GM12872 (cell line): ENCODE measurements around the gene ECM1.

Experiments used
- TF ChIP-seq, protein P1 (sequence below): IDR thresholded peaks from 3 replicates; pipeline ENCODE4 v1.5.1; 2011; ENCODE audit warnings: low read depth, mild to moderate bottlenecking, low read length, moderate library complexity; ENCODE audit not compliant: insufficient read depth

The ECM1 gene

GRCh38 chr1:150486966-150487762 is 20.7 kb upstream of the ECM1 start, which contains the start of gene TARS2:
TSS of gene TARS2 (plus strand) at chr1:150487419. CDS start at chr1:150487451, 32 bp downstream.
- TF ChIP-seq, protein P1, sequence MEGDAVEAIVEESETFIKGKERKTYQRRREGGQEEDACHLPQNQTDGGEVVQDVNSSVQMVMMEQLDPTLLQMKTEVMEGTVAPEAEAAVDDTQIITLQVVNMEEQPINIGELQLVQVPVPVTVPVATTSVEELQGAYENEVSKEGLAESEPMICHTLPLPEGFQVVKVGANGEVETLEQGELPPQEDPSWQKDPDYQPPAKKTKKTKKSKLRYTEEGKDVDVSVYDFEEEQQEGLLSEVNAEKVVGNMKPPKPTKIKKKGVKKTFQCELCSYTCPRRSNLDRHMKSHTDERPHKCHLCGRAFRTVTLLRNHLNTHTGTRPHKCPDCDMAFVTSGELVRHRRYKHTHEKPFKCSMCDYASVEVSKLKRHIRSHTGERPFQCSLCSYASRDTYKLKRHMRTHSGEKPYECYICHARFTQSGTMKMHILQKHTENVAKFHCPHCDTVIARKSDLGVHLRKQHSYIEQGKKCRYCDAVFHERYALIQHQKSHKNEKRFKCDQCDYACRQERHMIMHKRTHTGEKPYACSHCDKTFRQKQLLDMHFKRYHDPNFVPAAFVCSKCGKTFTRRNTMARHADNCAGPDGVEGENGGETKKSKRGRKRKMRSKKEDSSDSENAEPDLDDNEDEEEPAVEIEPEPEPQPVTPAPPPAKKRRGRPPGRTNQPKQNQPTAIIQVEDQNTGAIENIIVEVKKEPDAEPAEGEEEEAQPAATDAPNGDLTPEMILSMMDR = no peak

DNA sequence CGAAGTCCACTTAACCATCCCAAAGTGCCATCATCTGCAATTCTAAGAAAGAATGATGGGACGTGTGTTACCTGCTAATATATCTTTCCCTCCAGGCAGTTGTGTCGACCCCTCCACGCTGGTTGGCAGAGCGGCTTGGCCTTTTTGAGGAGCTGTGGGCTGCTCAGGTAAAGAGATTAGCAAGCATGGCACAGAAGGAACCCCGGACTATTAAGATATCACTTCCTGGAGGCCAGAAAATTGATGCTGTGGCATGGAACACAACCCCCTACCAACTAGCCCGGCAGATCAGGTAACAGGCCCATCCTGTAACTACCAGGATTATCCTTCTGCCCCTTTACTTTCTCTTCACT is 20.2 kb upstream of the ECM1 start:
- TF ChIP-seq, protein P1 = no peak

DNA sequence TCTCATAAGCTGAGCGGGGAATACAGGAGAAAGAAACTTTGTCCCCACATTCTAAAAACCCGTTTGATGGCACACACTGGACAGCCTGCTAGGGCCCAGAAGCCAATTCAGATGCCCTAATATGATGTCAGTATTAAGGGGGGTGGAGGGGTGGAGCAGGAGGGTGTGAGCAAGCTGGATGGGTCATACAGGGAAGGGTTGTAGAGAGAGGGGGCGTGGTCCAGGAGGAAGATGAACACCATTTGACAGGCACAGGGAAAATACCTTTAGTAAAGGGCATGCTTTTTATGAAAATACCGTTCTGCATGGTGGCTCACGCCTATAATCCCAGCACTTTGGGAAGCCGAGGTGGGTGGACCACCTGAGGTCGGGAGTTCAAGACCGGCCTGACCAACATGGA is 14.7 kb upstream of the ECM1 start:
- TF ChIP-seq, protein P1 = no peak

DNA sequence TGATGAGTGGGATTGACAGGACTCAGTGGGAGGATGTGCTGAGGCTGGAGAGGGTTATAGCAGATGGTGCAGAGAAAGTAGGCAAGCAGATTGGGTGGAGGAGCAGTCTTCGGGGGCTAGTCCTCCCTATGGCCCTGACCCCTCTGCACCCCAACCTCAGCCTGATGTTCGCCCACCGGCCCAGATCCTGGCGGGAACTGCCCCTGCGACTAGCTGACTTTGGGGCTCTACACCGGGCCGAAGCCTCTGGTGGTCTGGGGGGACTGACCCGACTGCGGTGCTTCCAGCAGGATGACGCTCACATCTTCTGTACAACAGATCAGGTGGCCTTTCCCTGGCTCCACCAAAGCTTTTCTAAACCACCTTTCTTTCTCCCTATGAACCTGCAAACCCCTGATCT is 9.6 kb upstream of the ECM1 start:
- TF ChIP-seq, protein P1 = no peak

- TF ChIP-seq, protein P1 = no peak
These were observed 2.5 kb upstream of the ECM1 start for GRCh38 chr1:150505431-150505830.

- TF ChIP-seq, protein P1 = no peak
These were observed 1.1 kb downstream of the ECM1 start for GRCh38 chr1:150508982-150509381.

DNA sequence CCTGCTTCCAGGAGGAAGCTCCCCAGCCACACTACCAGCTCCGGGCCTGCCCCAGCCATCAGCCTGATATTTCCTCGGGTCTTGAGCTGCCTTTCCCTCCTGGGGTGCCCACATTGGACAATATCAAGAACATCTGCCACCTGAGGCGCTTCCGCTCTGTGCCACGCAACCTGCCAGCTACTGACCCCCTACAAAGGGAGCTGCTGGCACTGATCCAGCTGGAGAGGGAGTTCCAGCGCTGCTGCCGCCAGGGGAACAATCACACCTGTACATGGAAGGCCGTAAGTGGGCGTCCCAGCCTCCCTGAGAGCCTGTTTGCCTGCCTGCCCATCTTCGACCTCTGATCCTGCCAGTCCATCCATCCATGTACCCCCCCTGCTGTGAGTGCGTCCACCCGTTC is 3.6 kb downstream of the ECM1 start:
- TF ChIP-seq, protein P1 = no peak
